ENCODE measurements around the gene ANKRD12. TPM values are rescaled to one million over a fixed set of nuclear protein-coding genes. Genes with fewer than 3 reads are reported as not detected.

Gene ANKRD12
- total and polyA plus RNA-seq, 10 of the 15 experiments (the other 5 are each of a cell fraction or from before 2014, with no cell fraction given) = 5.9 to 45.7 (median 20.2) TPM

DNA sequence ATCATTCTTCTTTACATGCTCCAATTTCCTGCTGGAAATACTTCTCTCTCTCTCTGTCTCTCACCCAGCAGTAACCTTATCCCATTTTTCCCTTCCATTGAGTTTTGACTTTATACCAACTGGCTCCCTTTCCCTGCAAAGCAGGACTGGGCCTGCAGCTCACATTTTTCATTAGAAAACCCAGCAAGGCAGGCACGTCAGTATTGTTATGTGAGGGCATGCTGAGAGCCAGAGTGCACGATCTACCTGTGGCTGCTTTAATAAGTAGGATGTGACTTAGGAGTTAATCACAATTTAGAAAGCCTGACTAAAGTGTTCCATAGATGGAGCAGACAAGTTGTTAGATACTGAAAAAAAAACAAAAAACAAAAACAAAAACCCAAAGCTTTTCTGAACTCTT lies 39.2 kb upstream of the ANKRD12 start:
- no peak for FAIRE-seq
- CTCF ChIA-PET = interaction anchor here (3.8 kb wide), 1 partner anchor 14 kb away, joined by 15 read pairs; no protein-coding TSS in a partner anchor
- H4K20me1 ChIP-seq (ENCODE audit: control insufficient read depth, insufficient read depth) = no peaks in the 10 kb centered on the region
- no peaks in the 10 kb centered on the region for H3K9me3 ChIP-seq (replicated peaks; ENCODE audit: control insufficient read depth, insufficient read depth, low read length)
- POLR2A ChIA-PET = interaction anchor here (1.9 to 2.8 kb wide), 2 partner anchors 13 to 14 kb away, joined by 8 to 11 read pairs; no protein-coding TSS in a partner anchor
- ATAC-seq = no peak
- no peak overlapping the region for H3K27ac ChIP-seq (ENCODE audit: control insufficient read depth, insufficient read depth)
- TF ChIP-seq FOXM1 (IDR thresholded peaks at IDR 0.05; ENCODE audit: low read depth, low read length) = no peak
- TF ChIP-seq, protein P1, sequence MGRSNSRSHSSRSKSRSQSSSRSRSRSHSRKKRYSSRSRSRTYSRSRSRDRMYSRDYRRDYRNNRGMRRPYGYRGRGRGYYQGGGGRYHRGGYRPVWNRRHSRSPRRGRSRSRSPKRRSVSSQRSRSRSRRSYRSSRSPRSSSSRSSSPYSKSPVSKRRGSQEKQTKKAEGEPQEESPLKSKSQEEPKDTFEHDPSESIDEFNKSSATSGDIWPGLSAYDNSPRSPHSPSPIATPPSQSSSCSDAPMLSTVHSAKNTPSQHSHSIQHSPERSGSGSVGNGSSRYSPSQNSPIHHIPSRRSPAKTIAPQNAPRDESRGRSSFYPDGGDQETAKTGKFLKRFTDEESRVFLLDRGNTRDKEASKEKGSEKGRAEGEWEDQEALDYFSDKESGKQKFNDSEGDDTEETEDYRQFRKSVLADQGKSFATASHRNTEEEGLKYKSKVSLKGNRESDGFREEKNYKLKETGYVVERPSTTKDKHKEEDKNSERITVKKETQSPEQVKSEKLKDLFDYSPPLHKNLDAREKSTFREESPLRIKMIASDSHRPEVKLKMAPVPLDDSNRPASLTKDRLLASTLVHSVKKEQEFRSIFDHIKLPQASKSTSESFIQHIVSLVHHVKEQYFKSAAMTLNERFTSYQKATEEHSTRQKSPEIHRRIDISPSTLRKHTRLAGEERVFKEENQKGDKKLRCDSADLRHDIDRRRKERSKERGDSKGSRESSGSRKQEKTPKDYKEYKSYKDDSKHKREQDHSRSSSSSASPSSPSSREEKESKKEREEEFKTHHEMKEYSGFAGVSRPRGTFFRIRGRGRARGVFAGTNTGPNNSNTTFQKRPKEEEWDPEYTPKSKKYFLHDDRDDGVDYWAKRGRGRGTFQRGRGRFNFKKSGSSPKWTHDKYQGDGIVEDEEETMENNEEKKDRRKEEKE (IDR thresholded peaks at IDR 0.05) = no peak
- no peak for TF ChIP-seq HDGF (IDR thresholded peaks at IDR 0.05)
- DNase-seq (ENCODE audit: low read depth, low spot score) = no peak
- intact Hi-C loops (cut with micrococcal nuclease; ENCODE audit: unreplicated experiment) (no loop called here), in situ Hi-C loops (cut with MboI) (no loop called here)
- H3K36me3 ChIP-seq (ENCODE audit: control insufficient read depth in 2 of 2, insufficient read depth in 2 of 2, low read length in 1 of 2) = no peaks in the 10 kb centered on the region
- WGBS (ENCODE audit: insufficient coverage, insufficient replicate concordance, low lambda C conversion rate, missing lambda C conversion rate) = 100% methylated on average over 2 of the region's 2 CpGs
- H3K79me2 ChIP-seq (ENCODE audit: control insufficient read depth, insufficient read depth, low read length) = peaks cover 9% of the 10 kb centered on the region
- H3K27me3 ChIP-seq (replicated peaks in 1 of 2; ENCODE audit: control insufficient read depth in 2 of 2, insufficient read depth in 2 of 2, low read length in 1 of 2) = no peaks in the 10 kb centered on the region
- SMC1A ChIA-PET (ENCODE audit: uncharacterized antibody, unreplicated experiment) = interaction anchor here (1.6 to 8.9 kb wide), 5 partner anchors 14 to 31 kb away, joined by 5 to 59 read pairs (median 9); no protein-coding TSS in a partner anchor
- H3K4me1 ChIP-seq (ENCODE audit: control insufficient read depth, insufficient read depth, low read length) = peaks cover 22% of the 10 kb centered on the region
- no peak overlapping the region for H3K4me2 ChIP-seq (ENCODE audit: control insufficient read depth, insufficient read depth)
- BruUV-seq (replicated peaks) = no TSS peak
- H3K9ac ChIP-seq (ENCODE audit: control insufficient read depth, insufficient read depth, low read length) = no peak overlapping the region
- H3K4me3 ChIP-seq = no peak overlapping the region
- RAD21 ChIA-PET (ENCODE audit: unreplicated experiment) = interaction anchor here (1.2 to 3.5 kb wide), 4 partner anchors 14 to 39 kb away, joined by 3 to 21 read pairs (median 4); partner anchors contain the start of gene ANKRD12
- no peak overlapping the region for H2AFZ ChIP-seq (ENCODE audit: control insufficient read depth, low read depth, low read length)

Measured in GM12878 (cell line).